Endodermal cell (in vitro differentiated cells): ENCODE results near the gene OSBPL3. TPM values are rescaled to one million over a fixed set of nuclear protein-coding genes. Genes with fewer than 3 reads are reported as not detected.

ENCODE experiments used
- DNase-seq: peaks from one replicate; pipeline ENCODE4 v3.0.0-alpha.2; 2017
- H3K27ac ChIP-seq: 2 replicates; pipeline ENCODE4 v1.5.1; 2013; ENCODE audit warnings: mild to moderate bottlenecking, low read depth, low read length, moderate library complexity
- H3K27me3 ChIP-seq: 2 replicates; pipeline ENCODE4 v1.6.1; 2013; ENCODE audit warnings: mild to moderate bottlenecking, low read length, moderate library complexity; ENCODE audit not compliant: insufficient read depth, control insufficient read depth, poor library complexity, severe bottlenecking
- H3K36me3 ChIP-seq: 2 replicates; pipeline ENCODE4 v1.7.0; 2013; ENCODE audit warnings: mild to moderate bottlenecking, low read length, moderate library complexity; ENCODE audit not compliant: control insufficient read depth, insufficient read depth
- H3K4me1 ChIP-seq: one replicate; pipeline ENCODE4 v1.7.0; 2013; ENCODE audit warnings: low read length; ENCODE audit not compliant: control insufficient read depth, insufficient read depth
- H3K4me3 ChIP-seq: 2 replicates; pipeline ENCODE4 v1.5.1; 2013; ENCODE audit warnings: mild to moderate bottlenecking, low read length, moderate library complexity
- H3K9ac ChIP-seq: 2 replicates; pipeline ENCODE4 v1.6.1; 2013; ENCODE audit warnings: mild to moderate bottlenecking, low read length, moderate library complexity; ENCODE audit not compliant: poor library complexity, severe bottlenecking; ENCODE audit errors: extremely low read depth
- H3K9me3 ChIP-seq: 2 replicates; pipeline ENCODE4 v1.6.1; 2013; ENCODE audit warnings: mild to moderate bottlenecking, low read length, moderate library complexity; ENCODE audit not compliant: control insufficient read depth
- H3K27ac Mint-ChIP-seq: 2 replicates; pipeline ENCODE4 v1.8.0; 2020; ENCODE audit warnings: mixed read lengths
- H3K27me3 Mint-ChIP-seq: 2 replicates; pipeline ENCODE4 v1.8.0; 2021; ENCODE audit warnings: mild to moderate bottlenecking, mixed read lengths; ENCODE audit not compliant: insufficient read depth
- H3K36me3 Mint-ChIP-seq: 2 replicates; pipeline ENCODE4 v1.8.0; 2020; ENCODE audit warnings: low read depth, mixed read lengths
- H3K4me1 Mint-ChIP-seq: 2 replicates; pipeline ENCODE4 v1.8.0; 2020; ENCODE audit warnings: mixed read lengths
- H3K4me3 Mint-ChIP-seq: 2 replicates; pipeline ENCODE4 v1.8.0; 2020; ENCODE audit warnings: mild to moderate bottlenecking, moderate library complexity, mixed read lengths
- H3K9me3 Mint-ChIP-seq: 2 replicates; pipeline ENCODE4 v1.8.0; 2020; ENCODE audit warnings: mild to moderate bottlenecking, mixed read lengths
- CTCF ChIP-seq: fragments of 200-600 bp; sonication (generic); conservative IDR thresholded peaks from 2 replicates; pipeline ENCODE4 v1.5.0; 2021; ENCODE audit warnings: antibody characterized with exemption, mild to moderate bottlenecking
- WGBS, 2 experiments: methylation state at CpG; one replicate each; pipeline versions ENCODE4 v1.1.5 to v1.1.7; 2013; ENCODE audit warnings: missing lambda C conversion rate in 2 of 2, mixed read lengths in 1 of 2; ENCODE audit not compliant: insufficient coverage in 1 of 2, insufficient read length in 1 of 2; 5-methylcytosine and 5-hydroxymethylcytosine counted together
- total RNA-seq, 2 donors: library from RNA; stranded (reverse); fragmentation: NEBNext Ultra II Directional in 1 of 2; extraction: Animal tissue kit (Norgen Biotek cat#: 25700) in 1 of 2; gene quantifications; 2 replicates in 1 of 2; 3 replicates in 1 of 2; pipeline ENCODE4 v1.2.1, GENCODE V29; 2021

OSBPL3 gene
- total RNA-seq, 2 donors from 2014 or later = 9.8 to 11.3 TPM

DNA sequence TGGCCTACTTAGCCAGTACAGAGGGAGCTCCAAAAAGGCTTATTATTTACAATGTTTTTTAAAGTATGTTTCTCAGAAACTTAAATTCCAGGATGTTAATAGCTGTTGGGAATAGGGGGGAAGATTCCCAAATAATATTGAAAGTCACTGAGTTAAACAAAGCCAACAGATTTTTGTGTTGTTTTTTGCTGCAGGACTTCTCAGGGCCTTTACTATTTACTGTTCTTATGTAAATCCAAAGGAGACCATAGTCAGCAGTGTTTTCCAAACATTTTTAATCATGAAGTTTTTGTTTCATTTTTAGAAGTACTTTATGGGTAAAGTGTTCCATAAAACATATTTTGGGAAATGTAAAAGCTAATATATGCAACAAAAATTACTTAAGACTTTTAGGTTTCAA is 122.4 kb downstream of the OSBPL3 start:
- Histone ChIP-seq H3K4me1 (no peaks in the 10 kb centered on the region), H3K4me3 (no peak overlapping the region), H3K36me3 (no peaks in the 10 kb centered on the region), H3K27me3 (no peaks in the 10 kb centered on the region), H3K9ac (no peak overlapping the region), H3K27ac (no peak overlapping the region), H3K9me3 (no peaks in the 10 kb centered on the region)
- Mint-ChIP-seq H3K9me3 (no peaks in the 10 kb centered on the region), H3K27ac (no peak overlapping the region), H3K4me1 (no peaks in the 10 kb centered on the region), H3K36me3 (peaks cover 9% of the 10 kb centered on the region), H3K4me3 (no peak overlapping the region), H3K27me3 (no peaks in the 10 kb centered on the region)
- TF ChIP-seq CTCF = no peak
- DNase-seq = no peak

DNA sequence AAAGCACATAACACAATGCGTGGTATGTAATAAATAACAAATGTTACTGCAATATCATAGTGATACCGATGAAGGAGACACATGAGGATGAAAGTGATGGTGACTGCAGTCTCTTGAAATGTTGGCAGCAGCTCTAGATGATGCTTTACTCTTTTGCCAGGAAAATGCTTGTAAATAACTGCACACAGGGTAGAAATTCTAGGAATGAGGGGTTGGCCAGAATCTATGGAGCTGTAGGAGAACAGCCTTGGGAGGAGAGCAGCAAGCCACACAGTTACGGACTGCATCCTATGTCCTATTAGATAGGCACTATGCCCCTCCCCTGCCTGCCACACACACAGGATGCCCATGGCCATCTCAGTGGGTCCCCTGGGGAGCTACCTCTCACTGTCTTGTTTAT is 125.1 kb downstream of the OSBPL3 start:
- no peak for TF ChIP-seq CTCF
- WGBS, 2 experiments = 92 to 100% methylated on average over 3 of the region's 3 CpGs
- no peak overlapping the region for H3K4me3 Mint-ChIP-seq

DNA sequence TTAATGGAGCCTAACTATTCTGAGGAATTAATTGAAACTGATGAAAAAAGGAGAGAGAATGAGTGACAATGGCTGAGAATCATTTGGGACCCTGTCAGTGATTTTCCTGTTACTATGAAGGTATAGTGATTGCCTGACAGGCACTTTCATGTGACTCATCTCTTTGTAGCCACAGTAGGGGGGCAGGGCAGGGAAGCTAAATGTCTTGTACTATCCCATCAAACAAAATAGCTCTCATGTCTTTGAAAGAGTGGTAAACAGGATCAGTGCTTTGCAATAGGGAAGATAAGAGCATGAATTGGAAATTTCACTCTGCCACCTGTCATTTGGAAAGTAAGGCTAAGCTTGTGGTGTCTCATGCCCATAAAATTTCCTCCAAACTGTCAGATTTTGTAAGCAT is 128.2 kb downstream of the OSBPL3 start:
- TF ChIP-seq CTCF = no peak
- peak; percentile 72 for DNase-seq
- no peak overlapping the region for H3K27ac ChIP-seq

More for the DNA sequence above, 125.1 kb downstream of the OSBPL3 start:
- Histone ChIP-seq H3K27me3 (no peaks in the 10 kb centered on the region), H3K4me1 (no peaks in the 10 kb centered on the region), H3K4me3 (no peak overlapping the region), H3K36me3 (no peaks in the 10 kb centered on the region), H3K9ac (no peak overlapping the region), H3K9me3 (no peaks in the 10 kb centered on the region), H3K27ac (no peak overlapping the region)
- Mint-ChIP-seq H3K9me3 (no peaks in the 10 kb centered on the region), H3K27ac (no peak overlapping the region), H3K4me1 (peaks cover 9% of the 10 kb centered on the region), H3K36me3 (no peaks in the 10 kb centered on the region), H3K27me3 (no peaks in the 10 kb centered on the region)
- DNase-seq = no peak

More for the DNA sequence above, 128.2 kb downstream of the OSBPL3 start:
- no peak overlapping the region for H3K4me3 Mint-ChIP-seq
- peaks cover 9% of the 10 kb centered on the region for H3K4me1 Mint-ChIP-seq
- H3K9me3 Mint-ChIP-seq = no peaks in the 10 kb centered on the region
- no peaks in the 10 kb centered on the region for H3K36me3 Mint-ChIP-seq
- H3K9ac ChIP-seq = no peak overlapping the region
- H3K27me3 Mint-ChIP-seq = no peaks in the 10 kb centered on the region
- H3K4me1 ChIP-seq = no peaks in the 10 kb centered on the region
- no peak overlapping the region for H3K27ac Mint-ChIP-seq
- no peak overlapping the region for H3K4me3 ChIP-seq
- H3K9me3 ChIP-seq = no peaks in the 10 kb centered on the region
- H3K27me3 ChIP-seq = no peaks in the 10 kb centered on the region
- no peaks in the 10 kb centered on the region for H3K36me3 ChIP-seq
